Non-pigmented ciliary epithelial cell (primary cell): ENCODE measurements around the gene DPM1.

ENCODE experiments used
- DNase-seq: peaks from one replicate; pipeline ENCODE4 v3.0.0-alpha.2; 2010; ENCODE audit warnings: low read depth

The DPM1 gene

GRCh38 chr20:50895111-50895830 is 63.1 kb downstream of the DPM1 start:
- no peak for DNase-seq

GRCh38 chr20:50893620-50894019 is 64.7 kb downstream of the DPM1 start:
- no peak for DNase-seq

GRCh38 chr20:50892394-50892793 is 65.9 kb downstream of the DPM1 start:
- no peak for DNase-seq

- DNase-seq = no peak
Observed at GRCh38 chr20:50891138-50891537, 67.2 kb downstream of the DPM1 start.

DNA sequence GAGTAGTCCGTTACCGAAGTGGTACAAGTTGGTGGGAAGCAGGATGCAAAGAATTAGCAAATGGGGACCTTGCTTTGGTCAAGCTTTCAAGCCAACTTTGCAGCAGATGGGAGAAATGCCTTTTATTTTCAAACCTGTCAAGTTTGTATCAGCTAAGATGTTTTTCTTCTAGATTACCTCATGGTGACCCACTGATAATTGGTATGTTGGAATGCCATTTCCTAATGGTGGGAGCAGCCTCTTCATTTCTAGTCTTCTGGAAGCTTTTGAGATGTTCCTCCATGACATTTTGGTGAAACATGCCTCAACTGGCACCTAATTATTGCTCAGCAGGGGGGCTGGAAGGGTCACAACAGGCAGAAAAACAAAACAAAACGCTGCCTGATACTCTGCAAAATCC is 70.8 kb downstream of the DPM1 start:
- DNase-seq = no peak

GRCh38 chr20:50886184-50886790 is 72.0 kb downstream of the DPM1 start:
- DNase-seq = no peak

GRCh38 chr20:50885781-50886180 is 72.6 kb downstream of the DPM1 start:
- DNase-seq = no peak

- DNase-seq = no peak
Observed at GRCh38 chr20:50885068-50885467, 73.3 kb downstream of the DPM1 start.
